ENCODE data around the gene PER3. TPM values are rescaled to one million over a fixed set of nuclear protein-coding genes. Genes with fewer than 3 reads are reported as not detected.

The PER3 gene
- total RNA-seq, 2 experiments from 2014 or later, result 3.2 to 4.1 TPM

- no peaks in the 10 kb centered on the region for H3K36me3 Mint-ChIP-seq
- CTCF ChIA-PET, result no interaction called here
- no peak overlapping the region for H3K4me3 Mint-ChIP-seq
- no peaks in the 10 kb centered on the region for H3K9me3 Mint-ChIP-seq (ENCODE audit: low read depth)
- ATAC-seq (no peak), DNase-seq (peak; percentile 27)
- no peak overlapping the region for H3K27ac Mint-ChIP-seq
- no peaks in the 10 kb centered on the region for H3K4me1 Mint-ChIP-seq
- H3K27me3 Mint-ChIP-seq, result no peaks in the 10 kb centered on the region
Measured at GRCh38 chr1:7869136-7869920, 85.2 kb downstream of the PER3 start.

GRCh38 chr1:7871136-7871535 is 87.0 kb downstream of the PER3 start:
- DNase-seq (peak; percentile 19), ATAC-seq (no peak)
- H3K4me1 Mint-ChIP-seq, result no peaks in the 10 kb centered on the region

GRCh38 chr1:7873801-7874795 is 90.0 kb downstream of the PER3 start:
- no peak overlapping the region for H3K27ac Mint-ChIP-seq
- DNase-seq (no peak), ATAC-seq (no peak)
- H3K9me3 Mint-ChIP-seq (ENCODE audit: low read depth), result peaks cover 6% of the 10 kb centered on the region
- peaks cover 3% of the 10 kb centered on the region for H3K27me3 Mint-ChIP-seq
- H3K4me1 Mint-ChIP-seq, result peaks cover 4% of the 10 kb centered on the region
- CTCF ChIA-PET, result no interaction called here
- H3K4me3 Mint-ChIP-seq, result no peak overlapping the region
- peaks cover 2% of the 10 kb centered on the region for H3K36me3 Mint-ChIP-seq

More at GRCh38 chr1:7871136-7871535, 87.0 kb downstream of the PER3 start:
- Mint-ChIP-seq H3K4me3 (no peak overlapping the region), H3K27ac (no peak overlapping the region), H3K36me3 (no peaks in the 10 kb centered on the region), H3K27me3 (no peaks in the 10 kb centered on the region), H3K9me3 (ENCODE audit: low read depth) (no peaks in the 10 kb centered on the region)
- CTCF ChIA-PET, result no interaction called here

- H3K9me3 Mint-ChIP-seq (ENCODE audit: low read depth), result peaks cover 6% of the 10 kb centered on the region
- H3K27me3 Mint-ChIP-seq, result peaks cover 3% of the 10 kb centered on the region
- CTCF ChIA-PET, result no interaction called here
Measured at GRCh38 chr1:7878027-7878426, 93.9 kb downstream of the PER3 start.

GRCh38 chr1:7879228-7879627 is 95.1 kb downstream of the PER3 start:
- Mint-ChIP-seq H3K9me3 (ENCODE audit: low read depth) (peaks cover 6% of the 10 kb centered on the region), H3K36me3 (peaks cover 2% of the 10 kb centered on the region), H3K4me1 (peaks cover 4% of the 10 kb centered on the region), H3K27ac (no peak overlapping the region), H3K4me3 (no peak overlapping the region), H3K27me3 (peaks cover 6% of the 10 kb centered on the region)
- CTCF ChIA-PET, result no interaction called here
- no peak for ATAC-seq
- DNase-seq, result no peak

More at GRCh38 chr1:7878027-7878426, 93.9 kb downstream of the PER3 start:
- no peak overlapping the region for H3K27ac Mint-ChIP-seq
- DNase-seq (no peak), ATAC-seq (no peak)
- H3K4me3 Mint-ChIP-seq, result no peak overlapping the region
- H3K36me3 Mint-ChIP-seq, result peaks cover 2% of the 10 kb centered on the region
- peaks cover 4% of the 10 kb centered on the region for H3K4me1 Mint-ChIP-seq

- Mint-ChIP-seq H3K4me3 (no peak overlapping the region), H3K27me3 (peaks cover 27% of the 10 kb centered on the region), H3K9me3 (ENCODE audit: low read depth) (peaks cover 4% of the 10 kb centered on the region), H3K27ac (no peak overlapping the region), H3K36me3 (no peaks in the 10 kb centered on the region), H3K4me1 (no peaks in the 10 kb centered on the region)
- CTCF ChIA-PET, result no interaction called here
- no peak for ATAC-seq
- no peak for DNase-seq
Measured at GRCh38 chr1:7884757-7885156, 100.7 kb downstream of the PER3 start.

- DNase-seq, result no peak
- Mint-ChIP-seq H3K4me1 (no peaks in the 10 kb centered on the region), H3K27me3 (peaks cover 27% of the 10 kb centered on the region), H3K9me3 (ENCODE audit: low read depth) (peaks cover 4% of the 10 kb centered on the region), H3K4me3 (no peak overlapping the region), H3K36me3 (no peaks in the 10 kb centered on the region), H3K27ac (no peak overlapping the region)
- CTCF ChIA-PET, result interaction anchor here (1.1 kb wide), 1 partner anchor 17 kb away, joined by 3 read pairs; no protein-coding TSS in a partner anchor
- peak; percentile 20 for ATAC-seq
Measured at GRCh38 chr1:7885513-7886404, 101.7 kb downstream of the PER3 start.

GRCh38 chr1:7886405-7886745 is 102.3 kb downstream of the PER3 start:
- ATAC-seq (no peak), DNase-seq (no peak)
- Mint-ChIP-seq H3K27ac (no peak overlapping the region), H3K27me3 (peaks cover 30% of the 10 kb centered on the region), H3K4me3 (no peak overlapping the region), H3K4me1 (no peaks in the 10 kb centered on the region), H3K9me3 (ENCODE audit: low read depth) (peaks cover 7% of the 10 kb centered on the region), H3K36me3 (no peaks in the 10 kb centered on the region)
- CTCF ChIA-PET, result interaction anchor here (1.1 kb wide), 1 partner anchor 16 kb away, joined by 3 read pairs; no protein-coding TSS in a partner anchor

GRCh38 chr1:7888248-7889081 is 104.4 kb downstream of the PER3 start:
- DNase-seq (no peak), ATAC-seq (no peak)
- H3K36me3 Mint-ChIP-seq, result no peaks in the 10 kb centered on the region
- CTCF ChIA-PET, result interaction anchor here (0.7 kb wide), 1 partner anchor 188 kb away, joined by 3 read pairs; no protein-coding TSS in a partner anchor
- peaks cover 30% of the 10 kb centered on the region for H3K27me3 Mint-ChIP-seq
- H3K9me3 Mint-ChIP-seq (ENCODE audit: low read depth), result peaks cover 7% of the 10 kb centered on the region
- H3K27ac Mint-ChIP-seq, result no peak overlapping the region
- H3K4me1 Mint-ChIP-seq, result no peaks in the 10 kb centered on the region
- no peak overlapping the region for H3K4me3 Mint-ChIP-seq

- peaks cover 3% of the 10 kb centered on the region for H3K9me3 Mint-ChIP-seq (ENCODE audit: low read depth)
- no peaks in the 10 kb centered on the region for H3K36me3 Mint-ChIP-seq
- H3K4me3 Mint-ChIP-seq, result no peak overlapping the region
- no peak for DNase-seq
- H3K27me3 Mint-ChIP-seq, result peaks cover 18% of the 10 kb centered on the region
- CTCF ChIA-PET, result no interaction called here
- no peak overlapping the region for H3K27ac Mint-ChIP-seq
- no peaks in the 10 kb centered on the region for H3K4me1 Mint-ChIP-seq
- ATAC-seq, result no peak
Measured at GRCh38 chr1:7890853-7891252, 106.8 kb downstream of the PER3 start.

- Mint-ChIP-seq H3K9me3 (ENCODE audit: low read depth) (peaks cover 3% of the 10 kb centered on the region), H3K36me3 (no peaks in the 10 kb centered on the region), H3K4me1 (no peaks in the 10 kb centered on the region), H3K27me3 (peaks cover 14% of the 10 kb centered on the region), H3K27ac (no peak overlapping the region), H3K4me3 (no peak overlapping the region)
- no peak for ATAC-seq
- DNase-seq, result no peak
- CTCF ChIA-PET, result no interaction called here
Measured at GRCh38 chr1:7891804-7892203, 107.7 kb downstream of the PER3 start.

- Mint-ChIP-seq H3K9me3 (ENCODE audit: low read depth) (peaks cover 3% of the 10 kb centered on the region), H3K27me3 (peaks cover 7% of the 10 kb centered on the region), H3K27ac (no peak overlapping the region), H3K36me3 (no peaks in the 10 kb centered on the region), H3K4me1 (no peaks in the 10 kb centered on the region), H3K4me3 (no peak overlapping the region)
- no peak for ATAC-seq
- CTCF ChIA-PET, result interaction anchor here (1.2 kb wide), 1 partner anchor 141 kb away, joined by 3 read pairs; no protein-coding TSS in a partner anchor
- no peak for DNase-seq
Measured at GRCh38 chr1:7893529-7894180, 109.6 kb downstream of the PER3 start.
